B cell (primary cell): ENCODE data around the gene TMC6.

Experiments used
- CTCF ChIP-seq: fragments of 200-600 bp; IDR thresholded peaks from one replicate; pipeline ENCODE4 v1.8.0; 2022; ENCODE audit warnings: antibody characterized with exemption, mild to moderate bottlenecking
- EZH2 ChIP-seq: IDR thresholded peaks from 2 replicates; pipeline ENCODE4 v1.6.1; 2012; ENCODE audit warnings: borderline replicate concordance, low read depth, mild to moderate bottlenecking, moderate library complexity, low read length; ENCODE audit not compliant: insufficient read depth, poor library complexity, severe bottlenecking

GRCh38 chr17:78096093-78096492 is 32.5 kb downstream of the TMC6 start:
- no peak for TF ChIP-seq CTCF
- no peak for TF ChIP-seq EZH2
